Measurements from ENCODE around the gene MYH14. TPM values are rescaled to one million over a fixed set of nuclear protein-coding genes. Genes with fewer than 3 reads are reported as not detected.

Gene MYH14
- polyA plus RNA-seq, 1 donor from 2014 or later: not detected

DNA sequence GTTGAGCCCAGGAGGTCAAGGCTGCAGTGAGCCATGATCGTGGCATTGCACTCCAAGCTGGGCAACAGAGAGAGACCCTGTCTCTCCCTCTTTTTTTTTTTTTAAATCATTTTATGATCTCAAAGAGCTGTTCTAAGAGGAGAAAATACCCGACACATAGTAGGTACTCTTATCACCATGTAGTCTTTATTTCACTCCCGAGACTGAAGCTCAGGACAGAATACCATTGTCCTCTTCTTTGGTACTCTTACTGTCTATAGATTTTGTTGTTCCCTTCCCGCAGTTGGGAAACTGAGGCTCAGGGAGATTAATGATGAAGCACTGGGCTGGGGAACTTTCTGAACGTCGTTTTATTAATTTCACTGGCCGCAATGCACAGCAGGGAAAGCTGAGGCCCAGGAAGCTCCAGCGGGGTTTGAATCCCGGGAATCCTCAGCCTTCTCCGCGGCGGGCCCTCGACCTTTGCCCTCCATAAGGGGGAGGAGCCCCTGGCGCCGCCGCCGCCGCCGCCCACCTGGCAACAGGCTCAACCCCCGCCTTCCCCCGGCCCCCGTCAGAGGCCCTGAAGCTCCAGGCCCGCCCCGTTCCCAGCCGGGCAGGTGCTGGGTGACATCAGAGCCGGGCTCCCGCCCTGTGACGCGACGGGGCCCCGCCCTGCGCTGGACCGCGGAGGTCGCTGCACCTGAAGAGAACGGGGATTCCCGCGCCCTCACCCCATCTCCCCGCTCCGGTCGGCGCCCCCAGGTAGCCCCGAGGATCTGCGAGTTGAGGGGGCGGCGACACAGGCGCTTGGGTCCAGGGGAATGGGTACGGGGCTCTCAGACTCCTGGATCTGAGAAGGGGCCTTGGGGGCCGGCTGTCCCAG, 1.6 kb downstream of the MYH14 start:
- Histone ChIP-seq H3K79me2 (replicated peaks; ENCODE audit: insufficient read depth, low read length) (no peaks in the 10 kb centered on the region), H3K36me3 (ENCODE audit: insufficient read depth, low read length) (no peaks in the 10 kb centered on the region), H3K27me3 (ENCODE audit: insufficient read depth, low read depth, low read length) (peaks cover 24% of the 10 kb centered on the region), H3K9me3 (ENCODE audit: low read length) (no peaks in the 10 kb centered on the region), H3K27ac (ENCODE audit: low read length) (no peak overlapping the region), H4K20me1 (ENCODE audit: insufficient read depth) (no peaks in the 10 kb centered on the region), H3F3A (ENCODE audit: insufficient read depth, low read length, poor library complexity, severe bottlenecking) (no peaks in the 10 kb centered on the region), H3K4me3 (ENCODE audit: low read length) (peak overlapping the region; percentile 56), H3K9ac (ENCODE audit: low read length) (no peak overlapping the region), H3K4me2 (ENCODE audit: low read length) (no peak overlapping the region), H3K9me2 (ENCODE audit: insufficient read depth, low read length) (no peaks in the 10 kb centered on the region), H2AFZ (ENCODE audit: low read depth, low read length) (no peak overlapping the region)
- TF ChIP-seq EP300 (conservative IDR thresholded peaks at IDR 0.05; ENCODE audit: poor library complexity, severe bottlenecking) (no peak), SMC3 (conservative IDR thresholded peaks at IDR 0.05; ENCODE audit: poor library complexity) (no peak), RAD21 (conservative IDR thresholded peaks at IDR 0.05) (no peak), TAF1 (IDR thresholded peaks at IDR 0.05; ENCODE audit: low read depth) (no peak), MXI1 (conservative IDR thresholded peaks at IDR 0.05; ENCODE audit: poor library complexity, severe bottlenecking) (no peak)
- TF ChIP-seq, protein P1, sequence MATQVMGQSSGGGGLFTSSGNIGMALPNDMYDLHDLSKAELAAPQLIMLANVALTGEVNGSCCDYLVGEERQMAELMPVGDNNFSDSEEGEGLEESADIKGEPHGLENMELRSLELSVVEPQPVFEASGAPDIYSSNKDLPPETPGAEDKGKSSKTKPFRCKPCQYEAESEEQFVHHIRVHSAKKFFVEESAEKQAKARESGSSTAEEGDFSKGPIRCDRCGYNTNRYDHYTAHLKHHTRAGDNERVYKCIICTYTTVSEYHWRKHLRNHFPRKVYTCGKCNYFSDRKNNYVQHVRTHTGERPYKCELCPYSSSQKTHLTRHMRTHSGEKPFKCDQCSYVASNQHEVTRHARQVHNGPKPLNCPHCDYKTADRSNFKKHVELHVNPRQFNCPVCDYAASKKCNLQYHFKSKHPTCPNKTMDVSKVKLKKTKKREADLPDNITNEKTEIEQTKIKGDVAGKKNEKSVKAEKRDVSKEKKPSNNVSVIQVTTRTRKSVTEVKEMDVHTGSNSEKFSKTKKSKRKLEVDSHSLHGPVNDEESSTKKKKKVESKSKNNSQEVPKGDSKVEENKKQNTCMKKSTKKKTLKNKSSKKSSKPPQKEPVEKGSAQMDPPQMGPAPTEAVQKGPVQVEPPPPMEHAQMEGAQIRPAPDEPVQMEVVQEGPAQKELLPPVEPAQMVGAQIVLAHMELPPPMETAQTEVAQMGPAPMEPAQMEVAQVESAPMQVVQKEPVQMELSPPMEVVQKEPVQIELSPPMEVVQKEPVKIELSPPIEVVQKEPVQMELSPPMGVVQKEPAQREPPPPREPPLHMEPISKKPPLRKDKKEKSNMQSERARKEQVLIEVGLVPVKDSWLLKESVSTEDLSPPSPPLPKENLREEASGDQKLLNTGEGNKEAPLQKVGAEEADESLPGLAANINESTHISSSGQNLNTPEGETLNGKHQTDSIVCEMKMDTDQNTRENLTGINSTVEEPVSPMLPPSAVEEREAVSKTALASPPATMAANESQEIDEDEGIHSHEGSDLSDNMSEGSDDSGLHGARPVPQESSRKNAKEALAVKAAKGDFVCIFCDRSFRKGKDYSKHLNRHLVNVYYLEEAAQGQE (IDR thresholded peaks at IDR 0.05; ENCODE audit: borderline replicate concordance): no peak

DNA sequence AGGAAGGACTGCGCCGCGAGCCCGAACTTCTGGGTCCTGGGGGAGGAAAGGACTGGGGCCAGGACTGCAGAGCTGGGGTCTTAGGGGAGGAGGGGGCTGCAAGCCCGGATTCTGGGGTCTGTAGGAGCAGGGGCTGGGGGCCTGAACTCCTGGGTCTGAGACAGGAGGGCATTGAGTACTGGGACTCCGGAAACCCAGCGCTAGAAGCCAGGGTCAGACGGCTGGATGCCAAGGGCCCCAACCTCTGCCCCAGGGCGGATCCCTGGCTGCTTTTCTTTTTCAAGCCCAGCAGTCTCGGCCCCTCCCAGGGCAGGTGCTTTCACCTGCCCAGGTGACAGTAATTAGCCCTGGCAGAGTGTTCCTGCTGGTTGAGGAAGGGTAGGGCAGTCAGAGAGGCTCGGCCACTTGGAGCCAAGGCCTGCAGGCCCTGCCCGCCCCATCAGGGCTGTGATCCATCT, 2.3 kb downstream of the MYH14 start:
- no peaks in the 10 kb centered on the region for H3K36me3 ChIP-seq (ENCODE audit: insufficient read depth, low read length)
- no peaks in the 10 kb centered on the region for H3K9me2 ChIP-seq (ENCODE audit: insufficient read depth, low read length)
- no peak overlapping the region for H3K4me2 ChIP-seq (ENCODE audit: low read length)
- H3K9me3 ChIP-seq (ENCODE audit: low read length): no peaks in the 10 kb centered on the region
- no peak overlapping the region for H3K9ac ChIP-seq (ENCODE audit: low read length)
- peak overlapping the region; percentile 56 for H3K4me3 ChIP-seq (ENCODE audit: low read length)
- no peak for TF ChIP-seq TAF1 (IDR thresholded peaks at IDR 0.05; ENCODE audit: low read depth)
- TF ChIP-seq, protein P1 (IDR thresholded peaks at IDR 0.05; ENCODE audit: borderline replicate concordance): no peak
- peaks cover 24% of the 10 kb centered on the region for H3K27me3 ChIP-seq (ENCODE audit: insufficient read depth, low read depth, low read length)
- H3K27ac ChIP-seq (ENCODE audit: low read length): no peak overlapping the region
- no peak overlapping the region for H2AFZ ChIP-seq (ENCODE audit: low read depth, low read length)
- H3F3A ChIP-seq (ENCODE audit: insufficient read depth, low read length, poor library complexity, severe bottlenecking): no peaks in the 10 kb centered on the region
- H4K20me1 ChIP-seq (ENCODE audit: insufficient read depth): no peaks in the 10 kb centered on the region
- H3K79me2 ChIP-seq (replicated peaks; ENCODE audit: insufficient read depth, low read length): no peaks in the 10 kb centered on the region
